Skeletal muscle satellite cell (primary cell): ENCODE measurements around the gene STK24.

Experiments
- H3K27me3 ChIP-seq: 2 replicates; pipeline ENCODE4 v1.7.0; 2013; ENCODE audit warnings: low read length; ENCODE audit not compliant: control insufficient read depth, insufficient read depth
- H3K36me3 ChIP-seq: 2 replicates; pipeline ENCODE4 v1.7.0; 2013; ENCODE audit warnings: mild to moderate bottlenecking, control low read depth, low read length; ENCODE audit not compliant: insufficient read depth
- H3K4me1 ChIP-seq: 2 replicates; pipeline ENCODE4 v1.7.0; 2013; ENCODE audit warnings: low read length; ENCODE audit not compliant: control insufficient read depth, insufficient read depth
- H3K4me2 ChIP-seq: 2 replicates; pipeline ENCODE4 v1.7.0; 2013; ENCODE audit warnings: mild to moderate bottlenecking, low read length
- H3K4me3 ChIP-seq: 2 replicates; pipeline ENCODE4 v1.7.0; 2013; ENCODE audit warnings: low read length
- H3K9ac ChIP-seq: 2 replicates; pipeline ENCODE4 v1.7.0; 2013; ENCODE audit warnings: mild to moderate bottlenecking, low read depth, low read length, moderate library complexity
- H3K9me3 ChIP-seq: replicated peaks from 2 replicates; pipeline ENCODE4 v1.7.0; 2013; ENCODE audit warnings: mild to moderate bottlenecking, control low read depth, low read length

The STK24 gene

GRCh38 chr13:98482476-98483444 is 94.1 kb downstream of the STK24 start:
- no peaks in the 10 kb centered on the region for H3K9me3 ChIP-seq
- H3K4me1 ChIP-seq, result peaks cover 83% of the 10 kb centered on the region
- H3K36me3 ChIP-seq, result no peaks in the 10 kb centered on the region
- peak overlapping the region; percentile 78 for H3K4me2 ChIP-seq
- peak overlapping the region; percentile 55 for H3K4me3 ChIP-seq
- peak overlapping the region; percentile 71 for H3K9ac ChIP-seq
- no peaks in the 10 kb centered on the region for H3K27me3 ChIP-seq

- Histone ChIP-seq H3K36me3 (no peaks in the 10 kb centered on the region), H3K4me3 (no peak overlapping the region), H3K9me3 (no peaks in the 10 kb centered on the region), H3K4me1 (peaks cover 82% of the 10 kb centered on the region), H3K9ac (no peak overlapping the region), H3K27me3 (no peaks in the 10 kb centered on the region), H3K4me2 (no peak overlapping the region)
These were observed 95.7 kb downstream of the STK24 start for GRCh38 chr13:98480915-98481877.

DNA sequence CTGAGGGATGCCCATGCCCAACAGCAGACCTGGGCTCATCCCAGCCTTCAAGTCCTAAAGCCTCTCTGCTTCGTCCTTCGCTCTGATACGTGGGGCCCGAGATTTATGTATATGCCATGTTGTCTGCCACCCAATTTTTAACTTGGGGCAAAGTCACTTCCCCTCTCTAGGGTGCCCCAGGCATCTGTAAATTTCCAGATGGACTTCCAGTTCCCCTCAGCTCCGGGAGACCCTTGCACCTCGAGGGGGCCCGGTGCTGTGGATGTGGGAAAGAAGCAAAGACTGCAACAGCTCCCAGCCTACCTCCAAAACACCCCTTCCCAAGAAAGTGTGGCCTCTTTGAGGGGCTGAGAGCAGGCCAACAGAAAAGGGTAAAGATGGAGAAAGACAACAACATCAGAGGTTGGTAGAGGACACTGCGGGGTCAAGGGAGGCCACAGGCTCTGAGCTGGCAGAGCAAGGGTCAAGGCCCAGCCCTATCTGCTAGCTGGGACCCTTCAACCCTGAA is 97.4 kb downstream of the STK24 start:
- Histone ChIP-seq H3K4me1 (peaks cover 78% of the 10 kb centered on the region), H3K36me3 (peaks cover 3% of the 10 kb centered on the region)

DNA sequence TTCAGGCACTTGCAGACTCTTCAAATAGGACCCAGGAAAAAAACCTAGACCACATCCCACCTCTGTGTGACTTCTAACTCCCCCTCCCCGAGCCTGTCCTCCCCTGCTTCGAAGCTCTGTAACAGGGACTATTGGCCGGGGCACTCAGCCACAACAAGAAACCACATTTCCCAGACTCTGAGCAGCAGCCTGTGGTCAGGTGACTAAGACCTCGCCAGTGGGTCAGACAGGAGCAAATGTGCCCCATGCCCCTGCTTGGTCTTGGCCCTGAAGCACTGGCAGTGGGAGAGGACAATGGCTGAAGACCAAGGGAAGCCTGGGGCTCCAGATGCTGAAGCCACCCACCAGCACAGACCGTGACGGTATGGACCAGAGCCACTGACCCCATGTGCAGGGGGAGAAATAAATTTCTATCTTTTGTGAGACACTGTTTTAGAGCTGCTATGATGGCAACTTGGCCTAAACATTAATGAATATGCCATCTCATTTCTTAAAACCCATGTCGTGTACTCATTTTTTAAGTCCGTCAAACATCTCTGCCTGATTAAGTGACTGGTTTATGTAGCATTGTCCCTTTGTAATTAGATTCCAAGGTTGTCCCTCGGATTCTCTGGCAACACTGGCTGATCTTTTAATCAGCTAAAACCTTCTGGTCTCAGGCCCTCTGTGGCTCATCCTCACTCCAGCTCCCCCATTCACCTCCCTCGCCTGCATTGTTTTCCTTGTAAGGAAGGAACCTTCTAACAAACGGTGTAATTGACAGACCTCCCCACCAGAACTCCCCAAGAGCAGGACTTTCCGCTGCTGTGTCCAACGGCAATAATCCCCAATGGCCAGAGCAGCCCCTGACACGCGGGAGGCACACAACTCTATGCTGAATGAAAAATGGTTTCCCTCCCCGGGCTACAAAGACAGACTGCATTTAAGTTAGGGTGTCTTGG is 98.4 kb downstream of the STK24 start:
- Histone ChIP-seq H3K9ac (no peak overlapping the region), H3K4me1 (peaks cover 67% of the 10 kb centered on the region), H3K9me3 (no peaks in the 10 kb centered on the region), H3K36me3 (peaks cover 11% of the 10 kb centered on the region), H3K4me3 (no peak overlapping the region), H3K4me2 (peak overlapping the region; percentile 9), H3K27me3 (no peaks in the 10 kb centered on the region)

More for the DNA sequence above, 97.4 kb downstream of the STK24 start:
- Histone ChIP-seq H3K9me3 (no peaks in the 10 kb centered on the region), H3K4me3 (no peak overlapping the region), H3K4me2 (no peak overlapping the region), H3K27me3 (no peaks in the 10 kb centered on the region), H3K9ac (no peak overlapping the region)

- Histone ChIP-seq H3K36me3 (peaks cover 24% of the 10 kb centered on the region), H3K4me2 (peak overlapping the region; percentile 63), H3K4me3 (peak overlapping the region; percentile 31), H3K27me3 (no peaks in the 10 kb centered on the region), H3K4me1 (peaks cover 48% of the 10 kb centered on the region), H3K9me3 (no peaks in the 10 kb centered on the region), H3K9ac (peak overlapping the region; percentile 67)
These were observed 100.4 kb downstream of the STK24 start for GRCh38 chr13:98476538-98476966.

- Histone ChIP-seq H3K4me3 (no peak overlapping the region), H3K9me3 (no peaks in the 10 kb centered on the region), H3K9ac (peak overlapping the region; percentile 67), H3K4me2 (peak overlapping the region; percentile 63), H3K36me3 (peaks cover 29% of the 10 kb centered on the region), H3K27me3 (no peaks in the 10 kb centered on the region), H3K4me1 (peaks cover 44% of the 10 kb centered on the region)
These were observed 100.8 kb downstream of the STK24 start for GRCh38 chr13:98476106-98476505.

DNA sequence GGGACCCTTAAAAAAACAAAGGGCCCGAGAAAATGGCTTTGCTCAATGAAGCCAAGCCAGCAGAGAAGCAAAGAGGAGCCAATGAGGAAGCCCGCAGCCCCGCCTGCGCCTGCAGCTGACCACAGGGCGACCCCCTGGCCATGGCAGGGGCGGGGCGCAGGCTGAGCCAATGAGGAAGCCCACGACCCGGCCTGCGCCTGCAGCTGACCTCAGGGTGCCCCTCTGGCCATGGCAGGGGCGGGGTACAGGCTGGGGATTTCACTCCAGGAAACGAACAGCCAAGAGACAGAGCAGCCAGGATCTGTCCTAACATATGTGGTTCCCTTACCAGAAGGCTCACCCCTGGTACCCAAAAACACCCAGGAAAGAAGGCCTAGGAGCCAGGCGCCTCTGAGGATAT is 101.4 kb downstream of the STK24 start:
- Histone ChIP-seq H3K36me3 (peaks cover 34% of the 10 kb centered on the region), H3K4me2 (peak overlapping the region; percentile 14), H3K9me3 (no peaks in the 10 kb centered on the region), H3K4me1 (peaks cover 38% of the 10 kb centered on the region), H3K9ac (peak overlapping the region; percentile 67), H3K4me3 (no peak overlapping the region), H3K27me3 (no peaks in the 10 kb centered on the region)

GRCh38 chr13:98474761-98475160 is 102.1 kb downstream of the STK24 start:
- Histone ChIP-seq H3K36me3 (peaks cover 34% of the 10 kb centered on the region), H3K4me3 (no peak overlapping the region), H3K9ac (no peak overlapping the region), H3K9me3 (no peaks in the 10 kb centered on the region), H3K27me3 (no peaks in the 10 kb centered on the region), H3K4me1 (peaks cover 38% of the 10 kb centered on the region), H3K4me2 (no peak overlapping the region)

- peaks cover 34% of the 10 kb centered on the region for H3K36me3 ChIP-seq
- peaks cover 38% of the 10 kb centered on the region for H3K4me1 ChIP-seq
- H3K4me2 ChIP-seq, result no peak overlapping the region
- no peaks in the 10 kb centered on the region for H3K27me3 ChIP-seq
- H3K4me3 ChIP-seq, result no peak overlapping the region
- no peak overlapping the region for H3K9ac ChIP-seq
- no peaks in the 10 kb centered on the region for H3K9me3 ChIP-seq
These were observed 102.6 kb downstream of the STK24 start for GRCh38 chr13:98474292-98474691.

DNA sequence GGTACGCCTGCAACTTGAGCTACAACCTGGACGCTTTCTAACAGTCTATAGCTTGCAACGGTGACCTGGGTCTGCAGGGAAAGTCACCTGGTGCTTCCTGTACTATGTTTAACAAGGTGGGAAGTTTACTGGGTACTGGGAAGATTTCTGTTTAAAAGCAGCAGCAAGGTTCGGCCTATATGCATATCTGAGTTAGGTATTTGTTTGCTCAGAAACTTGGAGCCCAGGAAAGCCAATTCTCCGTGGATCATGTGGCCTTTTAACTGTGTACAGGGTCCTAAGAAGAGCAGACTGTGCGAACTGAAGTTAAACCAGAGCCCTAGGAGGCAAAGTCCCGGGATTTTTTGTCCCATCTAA is 103.1 kb downstream of the STK24 start:
- H3K27me3 ChIP-seq, result no peaks in the 10 kb centered on the region
- H3K4me3 ChIP-seq, result no peak overlapping the region
- no peaks in the 10 kb centered on the region for H3K9me3 ChIP-seq
- H3K4me1 ChIP-seq, result peaks cover 39% of the 10 kb centered on the region
- H3K4me2 ChIP-seq, result no peak overlapping the region
- H3K9ac ChIP-seq, result no peak overlapping the region
- peaks cover 38% of the 10 kb centered on the region for H3K36me3 ChIP-seq
